GM18907 (cell line): ENCODE measurements around the gene PTPN4.

Experiments
- ATAC-seq: cut with Tn5 transposase; IDR thresholded peaks from one replicate; pipeline ENCODE4 v1.9.1; 2021; ENCODE audit warnings: mild to moderate bottlenecking, moderate library complexity; ENCODE audit not compliant: unreplicated experiment

The PTPN4 gene

GRCh38 chr2:119760237-119760955 lies 674 bp downstream of the PTPN4 start:
- peak; percentile 24 for ATAC-seq

GRCh38 chr2:119760956-119761275 lies 1.2 kb downstream of the PTPN4 start:
- ATAC-seq: no peak

- no peak for ATAC-seq
Measured at GRCh38 chr2:119764832-119765231, 5.1 kb downstream of the PTPN4 start.

GRCh38 chr2:119765433-119766002 lies 5.8 kb downstream of the PTPN4 start:
- ATAC-seq: no peak

- no peak for ATAC-seq
Measured at GRCh38 chr2:119766944-119767343, 7.2 kb downstream of the PTPN4 start.

GRCh38 chr2:119768742-119769141 lies 9.0 kb downstream of the PTPN4 start:
- ATAC-seq: no peak

GRCh38 chr2:119769645-119770044 lies 9.9 kb downstream of the PTPN4 start:
- no peak for ATAC-seq

- no peak for ATAC-seq
Measured at GRCh38 chr2:119771331-119771730, 11.6 kb downstream of the PTPN4 start.

- ATAC-seq: no peak
Measured at GRCh38 chr2:119772128-119772527, 12.4 kb downstream of the PTPN4 start.

- ATAC-seq: no peak
Measured at GRCh38 chr2:119772767-119773166, 13.0 kb downstream of the PTPN4 start.

- no peak for ATAC-seq
Measured at GRCh38 chr2:119774026-119774425, 14.3 kb downstream of the PTPN4 start.

GRCh38 chr2:119775102-119775501 lies 15.4 kb downstream of the PTPN4 start:
- ATAC-seq: no peak

- ATAC-seq: no peak
Measured at GRCh38 chr2:119782308-119783027, 22.7 kb downstream of the PTPN4 start.

- no peak for ATAC-seq
Measured at GRCh38 chr2:119784876-119785275, 25.2 kb downstream of the PTPN4 start.

GRCh38 chr2:119786295-119786694 lies 26.6 kb downstream of the PTPN4 start:
- no peak for ATAC-seq

GRCh38 chr2:119788752-119789151 lies 29.0 kb downstream of the PTPN4 start:
- ATAC-seq: no peak

- no peak for ATAC-seq
Measured at GRCh38 chr2:119790466-119790865, 30.7 kb downstream of the PTPN4 start.

GRCh38 chr2:119792907-119793312 lies 33.2 kb downstream of the PTPN4 start:
- no peak for ATAC-seq

GRCh38 chr2:119794237-119794636 lies 34.5 kb downstream of the PTPN4 start:
- ATAC-seq: no peak

GRCh38 chr2:119795309-119796303 lies 35.9 kb downstream of the PTPN4 start:
- no peak for ATAC-seq

GRCh38 chr2:119800376-119800902 lies 40.7 kb downstream of the PTPN4 start:
- ATAC-seq: no peak
